Kidney (tissue), 14 donors: ENCODE measurements around the gene TATDN3. TPM values are rescaled to one million over a fixed set of nuclear protein-coding genes. Genes with fewer than 3 reads are reported as not detected.
"Not testable (repeated sequence)": the region's sequence is repeated elsewhere in the genome, so short reads cannot be mapped to it uniquely, and the experiment has no call there.

Experiments
- DNase-seq, 5 donors: peaks; one replicate each; pipeline ENCODE4 v3.0.0-alpha.2; 2013 to 2020
- FAIRE-seq: peaks from 2 replicates; lab custom pipeline; 2012; peaks lifted over from hg19 to GRCh38; lab: Jason Lieb, UNC
- H3K27ac ChIP-seq, 2 donors: one replicate each; pipeline ENCODE4 v1.7.0; 2013; ENCODE audit warnings: low read depth in 2 of 2, low read length in 2 of 2, inconsistent platforms in 1 of 2
- H3K27me3 ChIP-seq: one replicate; pipeline ENCODE4 v1.7.1; 2013; ENCODE audit warnings: low read length, inconsistent platforms; ENCODE audit not compliant: control insufficient read depth, insufficient read depth
- H3K36me3 ChIP-seq, 3 donors: one replicate each; pipeline versions ENCODE4 v1.7.0 to v1.7.1; 2013; ENCODE audit warnings: low read length in 3 of 3, control low read depth in 1 of 3, inconsistent platforms in 1 of 3; ENCODE audit not compliant: insufficient read depth in 3 of 3, control insufficient read depth in 2 of 3
- H3K4me1 ChIP-seq, 3 donors: one replicate each; pipeline versions ENCODE4 v1.7.0 to v1.7.1; 2013; ENCODE audit warnings: low read length in 3 of 3, inconsistent platforms in 1 of 3, low read depth in 1 of 3; ENCODE audit not compliant: control insufficient read depth in 2 of 3, insufficient read depth in 2 of 3
- H3K4me3 ChIP-seq, 3 donors: one replicate each; pipeline versions ENCODE4 v1.7.0 to v1.8.1; 2013; ENCODE audit warnings: low read length in 3 of 3, control low read depth in 1 of 3, inconsistent platforms in 1 of 3
- H3K9ac ChIP-seq, 3 donors: one replicate each; pipeline versions ENCODE4 v1.7.0 to v1.7.1; 2013; ENCODE audit warnings: low read length in 3 of 3, control low read depth in 1 of 3, inconsistent platforms in 1 of 3
- H3K9me3 ChIP-seq, 3 donors: one replicate each; pipeline versions ENCODE4 v1.7.0 to v1.7.1; 2013; ENCODE audit warnings: low read length in 3 of 3, control low read depth in 1 of 3, inconsistent platforms in 1 of 3; ENCODE audit not compliant: control insufficient read depth in 2 of 3, insufficient read depth in 1 of 3
- intact Hi-C: fragments of 100-400 bp; cut with DNase I; formaldehyde crosslinking; loops from one replicate; pipeline ENCODE4 v1.11.1; 2022
- polyA plus RNA-seq: library from polyadenylated mRNA; stranded (reverse); fragments of 350-450 nt; fragmentation: Illumina TruSeq; extraction: RNeasy Lipid Tissue Mini Kit (QIAGEN cat#74804); gene quantifications from one replicate; pipeline ENCODE4 v1.2.3, GENCODE V29; 2014; ENCODE audit warnings: low read depth, low replicate concordance; ENCODE audit not compliant: insufficient read depth
- total RNA-seq: library from RNA; stranded (reverse); fragmentation: NEBNext Ultra II Directional; extraction: Animal tissue kit (Norgen Biotek cat#: 25700); gene quantifications from one replicate; pipeline ENCODE4 v1.2.1, GENCODE V29; 2021
- TF ChIP-seq, protein P1 (sequence below): IDR thresholded peaks from 3 replicates; pipeline ENCODE4 v1.5.1; 2012; ENCODE audit warnings: mild to moderate bottlenecking, moderate library complexity, borderline replicate concordance; ENCODE audit not compliant: insufficient read depth; ENCODE audit errors: extremely low read depth
- donor health status: control.
- donor health status: control.
- donor health status: control.
- donor health status: control.
- donor health status: control.
- donor health status: DM: yes; HTN: yes; CAD: no.
- donor health status: Normal renal cell carcinoma (clear cell type).

Gene TATDN3
- total and polyA plus RNA-seq, 2 donors from 2014 or later: 18.6 to 19.5 TPM

DNA sequence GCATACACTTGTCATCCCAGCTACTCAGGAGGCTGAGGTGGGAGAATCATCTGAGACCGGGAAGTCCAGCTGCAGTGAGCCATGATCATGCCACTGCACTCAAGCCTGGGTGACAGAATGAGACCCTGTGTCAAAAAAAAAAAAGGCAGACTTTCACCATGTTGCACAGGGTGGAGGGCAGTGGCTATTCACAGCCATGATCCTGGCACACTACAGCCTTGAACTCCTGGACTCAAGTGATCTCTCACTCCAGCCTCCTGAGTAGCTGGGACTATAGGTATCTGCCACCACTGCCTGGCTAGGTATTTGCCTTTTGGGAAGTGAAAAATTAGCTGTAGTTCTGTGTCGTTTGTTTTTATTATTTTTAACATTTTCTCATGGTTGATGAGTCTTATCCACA lies 36.7 kb downstream of the TATDN3 start:
- TF ChIP-seq, protein P1, sequence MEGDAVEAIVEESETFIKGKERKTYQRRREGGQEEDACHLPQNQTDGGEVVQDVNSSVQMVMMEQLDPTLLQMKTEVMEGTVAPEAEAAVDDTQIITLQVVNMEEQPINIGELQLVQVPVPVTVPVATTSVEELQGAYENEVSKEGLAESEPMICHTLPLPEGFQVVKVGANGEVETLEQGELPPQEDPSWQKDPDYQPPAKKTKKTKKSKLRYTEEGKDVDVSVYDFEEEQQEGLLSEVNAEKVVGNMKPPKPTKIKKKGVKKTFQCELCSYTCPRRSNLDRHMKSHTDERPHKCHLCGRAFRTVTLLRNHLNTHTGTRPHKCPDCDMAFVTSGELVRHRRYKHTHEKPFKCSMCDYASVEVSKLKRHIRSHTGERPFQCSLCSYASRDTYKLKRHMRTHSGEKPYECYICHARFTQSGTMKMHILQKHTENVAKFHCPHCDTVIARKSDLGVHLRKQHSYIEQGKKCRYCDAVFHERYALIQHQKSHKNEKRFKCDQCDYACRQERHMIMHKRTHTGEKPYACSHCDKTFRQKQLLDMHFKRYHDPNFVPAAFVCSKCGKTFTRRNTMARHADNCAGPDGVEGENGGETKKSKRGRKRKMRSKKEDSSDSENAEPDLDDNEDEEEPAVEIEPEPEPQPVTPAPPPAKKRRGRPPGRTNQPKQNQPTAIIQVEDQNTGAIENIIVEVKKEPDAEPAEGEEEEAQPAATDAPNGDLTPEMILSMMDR: no peak
- Histone ChIP-seq H3K27ac (no peak overlapping the region), H3K9me3 (peaks cover 0 to 16% (median 0%) of the 10 kb centered on the region in 3 donors), H3K27me3 (no peaks in the 10 kb centered on the region), H3K4me3 (no peak overlapping the region), H3K4me1 (peaks cover 0 to 5% (median 0%) of the 10 kb centered on the region in 3 donors), H3K36me3 (no peaks in the 10 kb centered on the region), H3K9ac (no peak overlapping the region)
- intact Hi-C loops: no loop called here
- FAIRE-seq: no peak
- DNase-seq: no peak

- intact Hi-C loops, H3K9me3 ChIP-seq, H3K36me3 ChIP-seq, H3K4me1 ChIP-seq, H3K4me3 ChIP-seq, H3K9ac ChIP-seq, H3K27me3 ChIP-seq: not testable (repeated sequence)
- DNase-seq (peak in 4 of 5 donors; percentile 39 to 83 (median 47)), FAIRE-seq (peak; percentile 25)
- H3K27ac ChIP-seq: peak overlapping the region; percentile 54 to 70
These were observed 41.8 kb downstream of the TATDN3 start for GRCh38 chr1:212833211-212834207.

DNA sequence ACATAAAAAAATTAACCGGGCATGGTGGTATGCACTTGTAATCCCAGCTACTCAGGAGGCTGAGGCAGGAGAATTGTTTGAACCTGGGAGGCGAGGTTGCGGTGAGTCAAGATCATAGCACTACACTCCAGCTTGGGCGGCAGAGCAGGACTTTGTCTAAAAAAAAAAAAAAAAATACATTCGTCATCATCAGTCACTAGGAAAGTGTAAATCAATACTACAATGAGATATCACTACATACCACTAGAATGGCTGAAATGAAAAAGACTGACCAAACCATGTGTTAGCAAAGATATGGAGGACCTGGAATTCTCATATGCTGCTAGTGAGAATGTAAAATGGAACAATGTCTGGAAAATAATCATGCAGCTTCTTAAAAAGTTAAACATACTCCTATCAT lies 46.5 kb downstream of the TATDN3 start:
- H3K4me1 ChIP-seq: no peaks in the 10 kb centered on the region
- no peaks in the 10 kb centered on the region for H3K36me3 ChIP-seq
- DNase-seq (no peak), FAIRE-seq (no peak)
- no peaks in the 10 kb centered on the region for H3K9me3 ChIP-seq
- no peak overlapping the region for H3K4me3 ChIP-seq
- intact Hi-C loops: no loop called here
- no peak overlapping the region for H3K27ac ChIP-seq
- no peaks in the 10 kb centered on the region for H3K27me3 ChIP-seq
- H3K9ac ChIP-seq: no peak overlapping the region
- TF ChIP-seq, protein P1: no peak

- H3K9ac ChIP-seq, H3K4me3 ChIP-seq, FAIRE-seq, DNase-seq, H3K27me3 ChIP-seq, H3K4me1 ChIP-seq, H3K36me3 ChIP-seq, intact Hi-C loops, H3K9me3 ChIP-seq, H3K27ac ChIP-seq: not testable (repeated sequence)
These were observed 52.8 kb downstream of the TATDN3 start for GRCh38 chr1:212844521-212844920.
